Adrenal gland (tissue), 12 donors: Measurements from ENCODE around the gene SLC14A1. TPM values are rescaled to one million over a fixed set of nuclear protein-coding genes. Genes with fewer than 3 reads are reported as not detected.

ENCODE experiments used
- DNase-seq, 7 donors: peaks; one replicate each; pipeline ENCODE4 v3.0.0-alpha.2; 2019 to 2020
- H3K27ac ChIP-seq, 5 donors: fragments of 200-600 bp; sonication (generic) in 4 of 5; 1 replicate in 3 of 5; 2 replicates in 2 of 5; pipeline versions ENCODE4 v1.5.1 to v1.8.0; 2016 to 2020; ENCODE audit warnings: mild to moderate bottlenecking in 1 of 5
- H3K27me3 ChIP-seq: fragments of 200-600 bp; 2 replicates; pipeline ENCODE4 v1.8.0; 2021
- H3K36me3 ChIP-seq, 2 donors: fragments of 200-600 bp; replicated peaks in 1 of 2; 1 replicate in 1 of 2; 2 replicates in 1 of 2; pipeline versions ENCODE4 v1.5.1 to v1.8.0; 2018 to 2022
- H3K4me1 ChIP-seq, 2 donors: fragments of 200-600 bp; replicated peaks in 1 of 2; 1 replicate in 1 of 2; 2 replicates in 1 of 2; pipeline versions ENCODE4 v1.5.1 to v1.8.0; 2018 to 2021
- H3K4me3 ChIP-seq, 4 donors: fragments of 200-600 bp; sonication (generic) in 3 of 4; one replicate each; pipeline ENCODE4 v1.5.1; 2016 to 2018
- H3K9me3 ChIP-seq, 3 donors: fragments of 200-600 bp; sonication (generic) in 1 of 3; replicated peaks in 1 of 3; 1 replicate in 2 of 3; 2 replicates in 1 of 3; pipeline versions ENCODE4 v1.5.1 to v1.8.0; 2016 to 2021
- POLR2A ChIP-seq, 2 donors: fragments of 450-650 bp; IDR thresholded peaks; one replicate each; pipeline ENCODE4 v1.6.1; 2017; ENCODE audit warnings: antibody characterized with exemption in 2 of 2, mild to moderate bottlenecking in 2 of 2, moderate library complexity in 1 of 2
- WGBS, 4 donors: extraction: QIAGEN DNeasy Blood & Tissue Kit in 2 of 4; methylation state at CpG; one replicate each; pipeline versions ENCODE4 v1.1.5 to v1.1.7; 2013 to 2017; 5-methylcytosine and 5-hydroxymethylcytosine counted together
- intact Hi-C, 2 donors: fragments of 100-400 bp; cut with DNase I; formaldehyde crosslinking; loops; one replicate each; pipeline versions ENCODE4 v1.14.1 to v1.15.0; 2022 to 2023
- polyA plus RNA-seq, 3 donors: library from polyadenylated mRNA; stranded (reverse); fragments of 200-250 nt in 2 of 3; fragments of 350-450 nt in 1 of 3; fragmentation: Illumina TruSeq in 1 of 3; extraction: RNeasy Lipid Tissue Mini Kit (QIAGEN cat#74804) in 1 of 3; gene quantifications; one replicate each; pipeline ENCODE4 v1.2.3, GENCODE V29; 2013 to 2014
- total RNA-seq, 9 donors: library from RNA; depleted of rRNA in 4 of 9; stranded (reverse); fragments of >200 nt in 4 of 9; fragments of 120-200 nt in 1 of 9; fragmentation: NEBNext Ultra II Directional in 1 of 9; extraction: Animal tissue kit (Norgen Biotek cat#: 25700) in 1 of 9; gene quantifications; one replicate each; pipeline versions ENCODE4 v1.1.0 to v1.2.4, GENCODE V29; 2013 to 2023
- TF ChIP-seq, protein P1 (sequence below), 6 experiments: fragments of 450-650 bp in 4 of 6; fragments of 200-600 bp in 2 of 6; sonication (generic) in 1 of 6; IDR thresholded peaks; 1 replicate in 5 of 6; 2 replicates in 1 of 6; pipeline versions ENCODE4 v1.5.1 to v1.8.0; 2016 to 2021; ENCODE audit warnings: antibody characterized with exemption in 6 of 6, mild to moderate bottlenecking in 2 of 6, moderate library complexity in 1 of 6
- donor health status: healthy with polysubstance abuse.
- donor health status: Bipolar disorder and iron deficiency.
- donor health status: DM: yes; HTN: yes; CAD: no.
- donor health status: DM: no; HTN: no; CAD: no.
- donor health status: DM: no; HTN: no; CAD: no.
- donor health status: DM: yes; HTN: yes; CAD: no.

The SLC14A1 gene
- total and polyA plus RNA-seq, 12 donors: 0.57 to 8.8 (median 2.7) TPM

DNA sequence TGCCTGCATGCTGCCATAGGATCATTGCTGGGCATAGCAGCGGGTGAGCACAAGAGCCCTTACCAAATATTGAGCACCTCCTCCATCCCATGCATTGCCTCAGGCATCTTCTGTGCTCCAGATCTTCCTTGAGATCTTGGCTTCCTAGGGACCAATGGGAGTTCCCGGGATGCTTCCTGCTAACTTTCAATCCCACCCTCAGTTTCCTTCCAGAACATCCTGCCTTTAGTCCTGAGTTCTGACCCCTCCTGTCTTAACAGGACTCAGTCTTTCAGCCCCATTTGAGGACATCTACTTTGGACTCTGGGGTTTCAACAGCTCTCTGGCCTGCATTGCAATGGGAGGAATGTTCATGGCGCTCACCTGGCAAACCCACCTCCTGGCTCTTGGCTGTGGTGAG lies 15.3 kb downstream of the SLC14A1 start:
- Histone ChIP-seq H3K4me1 (no peaks in the 10 kb centered on the region), H3K27ac (no peak overlapping the region), H3K4me3 (no peak overlapping the region), H3K27me3 (no peaks in the 10 kb centered on the region), H3K9me3 (no peaks in the 10 kb centered on the region), H3K36me3 (no peaks in the 10 kb centered on the region)
- TF ChIP-seq, protein P1, sequence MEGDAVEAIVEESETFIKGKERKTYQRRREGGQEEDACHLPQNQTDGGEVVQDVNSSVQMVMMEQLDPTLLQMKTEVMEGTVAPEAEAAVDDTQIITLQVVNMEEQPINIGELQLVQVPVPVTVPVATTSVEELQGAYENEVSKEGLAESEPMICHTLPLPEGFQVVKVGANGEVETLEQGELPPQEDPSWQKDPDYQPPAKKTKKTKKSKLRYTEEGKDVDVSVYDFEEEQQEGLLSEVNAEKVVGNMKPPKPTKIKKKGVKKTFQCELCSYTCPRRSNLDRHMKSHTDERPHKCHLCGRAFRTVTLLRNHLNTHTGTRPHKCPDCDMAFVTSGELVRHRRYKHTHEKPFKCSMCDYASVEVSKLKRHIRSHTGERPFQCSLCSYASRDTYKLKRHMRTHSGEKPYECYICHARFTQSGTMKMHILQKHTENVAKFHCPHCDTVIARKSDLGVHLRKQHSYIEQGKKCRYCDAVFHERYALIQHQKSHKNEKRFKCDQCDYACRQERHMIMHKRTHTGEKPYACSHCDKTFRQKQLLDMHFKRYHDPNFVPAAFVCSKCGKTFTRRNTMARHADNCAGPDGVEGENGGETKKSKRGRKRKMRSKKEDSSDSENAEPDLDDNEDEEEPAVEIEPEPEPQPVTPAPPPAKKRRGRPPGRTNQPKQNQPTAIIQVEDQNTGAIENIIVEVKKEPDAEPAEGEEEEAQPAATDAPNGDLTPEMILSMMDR (IDR thresholded peaks at IDR 0.05): no peak
- TF ChIP-seq POLR2A (IDR thresholded peaks at IDR 0.05): no peak
- DNase-seq: no peak
- intact Hi-C loops: no loop called here
- 78 to 93% (median 91%) methylated on average over 3 of the region's 3 CpGs for WGBS, 4 donors

DNA sequence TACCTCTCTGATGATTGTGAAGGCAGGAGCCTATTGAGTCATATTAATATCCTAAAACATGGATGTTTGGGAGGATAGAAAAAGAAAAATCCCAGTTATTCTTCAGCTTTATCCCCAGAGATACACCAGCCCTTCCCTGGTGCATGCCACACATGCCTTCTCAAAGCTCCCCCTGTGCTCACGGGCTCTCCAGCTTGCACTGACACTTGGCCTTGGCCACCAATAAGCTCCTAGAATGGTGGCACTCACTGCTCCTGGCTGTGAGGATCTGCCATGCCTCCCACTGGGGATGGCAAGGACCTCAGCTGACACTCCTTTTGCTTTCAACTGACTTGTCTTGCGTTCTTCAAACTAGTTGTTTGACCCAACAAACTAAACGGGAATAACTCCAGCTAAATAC lies 15.9 kb downstream of the SLC14A1 start:
- 48 to 72% (median 69%) methylated on average over 3 of the region's 3 CpGs for WGBS, 4 donors
- H3K27ac ChIP-seq: no peak overlapping the region
- no peaks in the 10 kb centered on the region for H3K36me3 ChIP-seq
- no peaks in the 10 kb centered on the region for H3K9me3 ChIP-seq
- no peaks in the 10 kb centered on the region for H3K4me1 ChIP-seq
- DNase-seq: no peak
- intact Hi-C loops: no loop called here
- no peaks in the 10 kb centered on the region for H3K27me3 ChIP-seq
- H3K4me3 ChIP-seq: no peak overlapping the region
- TF ChIP-seq POLR2A (IDR thresholded peaks at IDR 0.05): no peak
- TF ChIP-seq, protein P1 (IDR thresholded peaks at IDR 0.05): no peak

DNA sequence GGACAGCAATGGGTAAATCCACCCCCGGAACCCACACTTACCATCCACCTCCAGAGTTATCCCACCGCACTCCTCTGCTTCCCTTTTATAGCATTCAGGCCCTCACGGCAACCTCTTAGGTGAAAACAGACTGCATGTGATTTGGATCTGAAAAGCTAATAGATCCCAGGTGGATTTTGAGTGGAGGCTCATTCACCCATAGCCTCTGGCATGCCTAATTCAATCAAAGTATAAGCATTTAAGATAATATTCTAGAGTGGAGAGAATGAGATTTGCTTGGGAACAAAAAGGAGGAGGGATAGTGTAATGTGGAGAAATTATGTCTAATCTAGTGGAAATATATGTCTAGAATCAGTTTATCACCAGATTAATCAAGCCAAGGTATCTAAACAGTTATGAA lies 17.1 kb downstream of the SLC14A1 start:
- no peaks in the 10 kb centered on the region for H3K36me3 ChIP-seq
- no peaks in the 10 kb centered on the region for H3K9me3 ChIP-seq
- no peaks in the 10 kb centered on the region for H3K4me1 ChIP-seq
- TF ChIP-seq POLR2A (IDR thresholded peaks at IDR 0.05): no peak
- TF ChIP-seq, protein P1 (IDR thresholded peaks at IDR 0.05): no peak
- H3K4me3 ChIP-seq: no peak overlapping the region
- H3K27me3 ChIP-seq: no peaks in the 10 kb centered on the region
- 67 to 91% (median 86%) methylated on average over 3 of the region's 3 CpGs for WGBS, 4 donors
- no peak overlapping the region for H3K27ac ChIP-seq
- intact Hi-C loops: no loop called here
- no peak for DNase-seq

DNA sequence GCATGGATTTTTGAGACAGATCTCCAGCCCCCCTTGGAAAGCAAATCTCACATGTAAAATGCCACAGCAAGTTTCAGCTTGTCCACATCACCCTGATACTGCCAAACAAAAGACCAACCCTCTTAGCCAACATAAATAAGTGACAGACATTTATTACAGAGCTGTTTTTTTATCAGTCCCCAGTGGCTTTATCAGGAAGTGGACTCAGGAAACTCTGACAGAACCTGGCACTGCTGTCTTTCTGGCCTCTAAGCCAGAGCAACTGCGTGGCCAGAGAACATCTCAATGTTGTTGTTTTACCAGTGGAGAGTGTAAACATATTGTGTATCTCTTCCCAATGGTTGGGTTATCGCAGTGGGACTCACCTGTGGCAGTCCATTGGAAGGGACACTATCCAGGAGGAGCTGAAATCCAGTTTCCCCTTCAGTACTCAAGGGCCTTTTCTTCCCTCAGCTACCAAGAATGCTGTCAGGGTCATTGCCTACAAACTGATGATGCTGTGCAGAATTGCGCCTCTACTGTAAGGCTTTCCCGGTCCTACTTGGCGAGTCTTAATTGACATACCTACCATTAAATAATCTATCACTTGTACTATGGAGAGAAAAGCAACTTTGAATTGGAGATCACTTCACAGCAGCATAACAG lies 22.0 kb downstream of the SLC14A1 start:
- no peaks in the 10 kb centered on the region for H3K36me3 ChIP-seq
- peak overlapping the region in 1 of 5 donors; percentile 54 for H3K27ac ChIP-seq
- no peaks in the 10 kb centered on the region for H3K9me3 ChIP-seq
- TF ChIP-seq POLR2A (IDR thresholded peaks at IDR 0.05): no peak
- TF ChIP-seq, protein P1 (IDR thresholded peaks at IDR 0.05): peak in 1 of 6 experiments; percentile 10
- intact Hi-C loops: no loop called here
- WGBS, 4 donors: 72 to 82% (median 74%) methylated on average over 5 of the region's 5 CpGs
- H3K4me3 ChIP-seq: no peak overlapping the region
- H3K27me3 ChIP-seq: no peaks in the 10 kb centered on the region
- DNase-seq: peak in 3 of 7 donors; percentile 14 to 23 (median 20)
- H3K4me1 ChIP-seq: no peaks in the 10 kb centered on the region
